Measurements from ENCODE around the gene TSLP.
A peak's percentile ranks its signal among the peaks of the same experiment; 100 is the strongest.

Gene TSLP

DNA sequence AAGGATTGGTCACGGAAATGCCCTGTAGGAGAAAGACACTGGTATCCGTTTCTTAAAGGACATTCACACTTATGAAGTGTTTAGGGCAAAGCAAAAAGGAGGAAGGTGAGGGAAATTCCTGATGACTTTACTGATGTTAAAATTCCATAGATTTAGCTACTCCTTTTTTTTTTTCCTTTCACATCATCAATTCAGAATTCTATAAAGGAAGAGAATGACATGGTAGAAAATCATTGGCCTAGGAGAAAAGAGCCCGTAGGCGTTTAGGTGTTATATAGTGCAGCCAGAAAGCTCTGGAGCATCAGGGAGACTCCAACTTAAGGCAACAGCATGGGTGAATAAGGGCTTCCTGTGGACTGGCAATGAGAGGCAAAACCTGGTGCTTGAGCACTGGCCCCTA, at the start of gene TSLP:
Gene TSLP (plus strand): TSS at position 301 of the 400 bp plus-strand sequence. CDS start 178 bp downstream, outside the sequence.
- no peak for DNase-seq

DNA sequence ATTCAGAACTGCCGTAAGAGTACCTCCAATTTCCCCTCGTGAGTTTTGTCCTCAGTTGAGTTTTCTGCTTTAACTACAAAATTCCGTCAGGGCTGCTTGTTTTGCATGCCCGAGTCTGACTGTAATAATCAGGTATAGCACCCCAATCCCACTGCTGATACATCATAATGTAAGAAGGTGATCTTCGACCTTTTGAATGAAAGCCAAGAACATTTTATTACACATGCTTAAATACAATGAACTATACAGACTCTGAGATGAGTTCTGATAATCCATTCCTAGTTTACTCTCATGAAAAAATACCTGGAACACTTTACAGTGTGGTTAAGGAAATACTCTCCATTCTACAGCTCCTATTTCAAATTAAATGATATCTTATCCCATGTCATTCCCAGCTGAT, 49.2 kb upstream of the TSLP start:
- DNase-seq = no peak

DNA sequence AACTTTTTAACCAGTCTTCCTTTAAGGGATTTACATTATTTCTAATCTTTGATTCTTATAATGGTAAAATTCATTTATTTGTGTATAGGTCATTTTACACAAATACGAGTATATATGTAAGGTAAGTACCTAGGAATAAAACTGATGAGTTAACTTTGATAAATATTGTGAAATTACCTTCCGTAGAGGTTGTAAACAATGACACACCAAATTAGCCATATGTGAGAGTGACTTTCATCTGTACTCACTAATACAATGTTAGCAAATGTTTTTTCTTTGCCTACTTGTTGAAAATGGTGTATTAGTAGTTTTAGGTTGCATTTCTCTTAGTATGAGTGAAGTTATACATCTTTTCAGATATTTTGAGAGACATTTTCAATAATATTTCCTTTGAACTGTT, 42.6 kb upstream of the TSLP start:
- no peak for DNase-seq

DNA sequence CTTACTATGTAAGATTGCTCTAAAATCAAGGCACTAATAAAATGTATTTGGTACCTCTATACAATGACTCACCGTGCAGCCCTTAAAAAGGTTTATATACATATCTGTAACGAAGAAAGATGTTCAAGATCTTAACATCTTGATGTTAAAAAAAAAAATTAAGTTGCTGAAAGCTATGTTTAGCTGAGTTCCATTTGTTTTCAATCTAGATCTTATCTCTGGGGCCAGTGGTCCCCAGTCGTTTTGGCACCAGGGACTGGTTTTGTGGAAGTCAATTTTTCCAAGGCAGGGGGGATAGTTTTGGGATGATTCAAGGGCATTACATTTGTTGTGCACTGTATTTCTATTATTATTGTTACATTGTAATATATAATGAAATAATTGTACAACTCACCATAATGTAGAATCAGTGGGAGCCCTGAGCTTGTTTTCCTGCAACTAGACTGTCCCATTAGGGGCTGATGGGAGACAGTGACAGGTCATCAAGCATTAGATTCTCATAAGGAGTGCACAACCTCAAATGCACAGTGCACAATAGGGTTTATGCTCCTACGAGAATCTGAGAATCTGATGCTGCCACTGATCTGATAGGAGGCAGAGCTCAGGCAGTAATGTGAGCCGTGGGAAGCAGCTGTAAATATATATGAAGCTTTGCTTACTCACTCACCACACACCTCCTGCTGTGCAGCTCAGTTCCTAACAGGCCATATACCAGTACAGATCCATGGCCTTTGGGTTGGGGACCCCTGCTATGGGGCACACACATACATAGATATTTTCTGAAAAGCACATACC, 27.6 kb upstream of the TSLP start:
- no peak for DNase-seq

DNA sequence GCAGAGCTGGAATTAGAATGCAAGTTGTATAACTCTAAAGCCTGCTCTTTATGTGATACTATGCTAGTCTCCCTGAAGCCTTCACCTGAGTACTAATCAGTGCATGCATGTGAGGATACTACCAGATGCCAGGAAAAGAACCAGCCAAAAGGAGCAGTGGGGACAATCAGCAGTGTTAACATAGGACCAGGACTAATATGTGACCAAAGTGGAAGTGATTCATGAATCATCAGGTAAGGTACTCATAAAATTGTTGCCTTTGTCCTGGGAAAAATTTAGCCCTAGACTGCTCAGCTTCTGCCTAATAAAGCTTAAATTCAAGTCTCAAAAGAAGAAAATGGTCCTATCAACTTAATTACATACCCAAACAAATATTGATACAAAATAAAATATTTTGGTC, 13.4 kb upstream of the TSLP start:
- no peak for DNase-seq

DNA sequence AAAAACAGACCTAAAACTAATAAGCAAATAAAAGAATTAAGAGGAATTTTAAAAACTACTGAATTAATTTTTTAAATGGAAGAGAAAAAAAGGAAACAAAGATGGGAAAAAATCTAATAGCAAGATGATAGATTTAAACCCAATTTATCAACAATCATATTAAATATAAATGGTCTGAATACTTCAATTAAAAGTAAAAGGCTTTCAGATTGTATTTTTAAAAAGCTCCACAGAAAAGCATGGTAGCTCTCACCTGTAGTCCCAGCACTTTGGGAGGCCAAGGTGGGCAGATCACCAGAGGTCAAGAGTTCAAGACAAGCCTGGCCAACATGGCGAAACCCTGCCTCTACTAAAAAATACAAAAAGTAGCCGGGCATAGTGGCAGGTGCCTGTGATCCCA, 11.3 kb upstream of the TSLP start:
- DNase-seq = no peak

- DNase-seq = no peak
Observed at GRCh38 chr5:111061618-111062017, 9.9 kb upstream of the TSLP start.

DNA sequence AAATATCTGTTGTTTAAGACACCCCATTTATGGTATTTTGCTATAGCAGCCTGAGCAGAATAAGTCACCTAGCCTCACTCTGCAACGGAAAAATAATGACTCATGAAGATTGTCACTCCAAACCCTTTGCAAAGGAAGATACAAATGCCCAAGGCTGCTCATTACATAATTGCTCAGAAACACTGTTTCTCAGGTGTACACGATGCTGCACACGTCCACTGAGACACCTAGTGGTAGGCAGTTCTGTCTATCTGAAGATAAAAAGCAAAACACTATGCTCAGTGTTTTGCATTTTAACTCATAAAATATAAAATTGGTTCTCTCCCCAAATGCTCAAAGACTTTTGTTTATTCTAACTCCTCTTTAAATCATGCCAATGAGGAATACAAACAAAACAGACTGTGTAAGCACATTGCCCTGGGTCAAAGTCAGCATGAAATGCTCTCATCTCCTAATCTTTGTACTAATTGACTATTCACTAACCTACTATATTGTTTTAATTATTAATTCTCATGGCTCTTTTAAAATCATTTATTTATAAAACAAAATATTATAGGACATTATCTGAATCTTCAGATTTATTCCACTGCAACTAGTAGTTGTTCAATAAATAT, 7.7 kb upstream of the TSLP start:
- DNase-seq = no peak

- no peak for DNase-seq
Observed at GRCh38 chr5:111066261-111066938, 5.1 kb upstream of the TSLP start.

- no peak for DNase-seq
Observed at GRCh38 chr5:111068213-111068612, 3.3 kb upstream of the TSLP start.

- DNase-seq = no peak
Observed at GRCh38 chr5:111069839-111070238, 1.7 kb upstream of the TSLP start.

DNA sequence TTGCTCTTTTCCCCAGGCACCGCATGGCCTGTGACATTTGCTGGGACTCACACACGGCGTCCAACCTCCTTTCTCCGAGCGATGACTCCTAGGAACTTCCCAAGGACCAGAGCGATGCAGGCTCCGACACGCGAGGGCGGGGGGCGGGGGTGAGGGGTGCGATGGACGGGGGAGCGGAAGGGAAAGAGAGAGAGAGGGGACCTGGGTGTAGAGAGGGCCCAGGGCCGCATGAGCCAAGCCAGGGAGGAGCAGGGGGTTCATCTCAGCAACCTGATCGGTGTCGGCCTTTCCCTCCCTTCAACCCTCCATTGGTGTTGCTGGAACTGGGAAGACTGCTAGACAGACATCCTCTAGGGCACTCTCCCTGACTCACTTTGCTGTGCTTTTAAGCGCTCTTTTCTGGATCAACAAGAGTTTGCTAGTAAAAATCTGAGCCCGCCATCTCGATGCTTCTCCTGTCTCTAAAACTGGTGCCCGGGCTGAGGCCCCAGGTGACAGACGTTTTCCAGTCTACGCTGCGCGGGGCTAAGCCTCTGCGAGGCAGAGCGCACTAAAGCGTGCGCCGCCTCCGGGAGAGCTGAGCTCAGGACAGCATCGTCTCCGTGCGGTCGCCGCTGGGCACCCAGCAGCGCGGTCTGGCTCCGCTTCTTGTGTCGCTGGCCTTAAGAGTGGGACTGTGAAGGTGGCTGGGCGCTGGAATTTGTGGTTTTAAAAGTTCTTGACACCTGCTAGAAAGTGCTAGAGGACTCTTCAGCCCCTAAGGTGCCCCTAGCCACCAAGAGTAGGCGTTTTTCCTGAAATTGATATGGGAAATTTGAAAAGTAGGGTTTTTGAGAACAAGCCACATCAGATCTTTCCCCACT, 1.0 kb upstream of the TSLP start:
- peak; percentile 27 to 39 for DNase-seq

GRCh38 chr5:111072949-111073682, 1.6 kb downstream of the TSLP start:
- peak; percentile 61 to 72 for DNase-seq

GRCh38 chr5:111074244-111074643, 2.7 kb downstream of the TSLP start:
- DNase-seq = no peak

DNA sequence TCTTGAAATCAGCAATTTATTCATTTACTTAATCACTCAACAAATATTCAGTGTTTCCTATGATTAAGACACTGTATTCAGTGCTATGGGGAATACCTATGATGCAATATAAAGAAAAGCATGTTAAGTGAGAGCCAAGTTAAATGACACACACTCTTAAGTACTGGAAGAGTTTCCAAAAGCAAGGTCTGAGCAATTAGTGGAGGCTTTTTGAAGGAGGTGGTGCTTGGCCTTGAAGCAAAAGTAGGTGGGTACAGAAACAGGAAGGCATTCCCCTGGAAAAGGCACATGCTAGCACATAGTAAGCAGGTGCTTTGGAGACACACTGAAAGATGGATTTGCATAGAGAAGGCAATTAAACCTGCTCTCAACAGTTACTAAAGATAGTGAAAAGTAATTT, 4.0 kb downstream of the TSLP start:
- DNase-seq = no peak

DNA sequence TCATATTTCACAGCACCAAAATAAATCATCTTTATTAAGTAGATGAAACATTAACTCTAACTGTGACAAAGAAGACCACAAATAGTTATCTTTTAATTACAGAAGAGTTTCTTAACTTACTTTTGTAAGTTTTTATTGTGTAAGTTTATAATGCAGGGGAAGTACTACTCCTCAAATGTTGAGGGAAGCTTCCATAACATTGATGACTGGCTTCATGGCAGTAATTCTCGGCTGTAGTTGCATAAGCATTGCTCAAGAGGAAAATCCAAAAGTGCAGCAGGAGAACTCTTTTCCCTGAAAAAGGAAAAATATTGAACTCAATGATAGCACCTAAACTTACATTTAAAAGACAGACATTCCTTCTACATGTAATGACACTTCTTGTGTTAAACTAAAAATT, 4.6 kb downstream of the TSLP start:
- DNase-seq = no peak

DNA sequence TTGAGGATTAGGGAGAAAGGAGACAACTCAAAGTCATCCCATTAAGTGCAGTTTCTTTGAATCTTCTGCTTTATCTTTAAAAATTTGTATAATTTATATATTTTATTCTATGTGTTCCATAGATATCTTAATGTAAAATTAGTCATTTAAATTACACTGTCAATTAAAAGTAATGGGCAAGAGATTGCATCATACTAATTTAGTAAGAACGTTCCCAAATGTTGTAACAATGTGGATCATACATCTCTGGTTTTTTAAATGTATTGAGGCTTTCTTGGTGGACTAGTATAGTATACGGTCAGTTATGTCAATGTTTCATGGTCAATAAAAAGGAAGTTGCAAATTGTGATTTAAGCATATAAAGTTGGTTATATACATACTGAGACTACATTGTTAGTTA, 6.2 kb downstream of the TSLP start:
- DNase-seq = no peak

- no peak for DNase-seq
Observed at GRCh38 chr5:111079846-111080245, 8.3 kb downstream of the TSLP start.

GRCh38 chr5:111083323-111083722, 11.8 kb downstream of the TSLP start:
- no peak for DNase-seq

DNA sequence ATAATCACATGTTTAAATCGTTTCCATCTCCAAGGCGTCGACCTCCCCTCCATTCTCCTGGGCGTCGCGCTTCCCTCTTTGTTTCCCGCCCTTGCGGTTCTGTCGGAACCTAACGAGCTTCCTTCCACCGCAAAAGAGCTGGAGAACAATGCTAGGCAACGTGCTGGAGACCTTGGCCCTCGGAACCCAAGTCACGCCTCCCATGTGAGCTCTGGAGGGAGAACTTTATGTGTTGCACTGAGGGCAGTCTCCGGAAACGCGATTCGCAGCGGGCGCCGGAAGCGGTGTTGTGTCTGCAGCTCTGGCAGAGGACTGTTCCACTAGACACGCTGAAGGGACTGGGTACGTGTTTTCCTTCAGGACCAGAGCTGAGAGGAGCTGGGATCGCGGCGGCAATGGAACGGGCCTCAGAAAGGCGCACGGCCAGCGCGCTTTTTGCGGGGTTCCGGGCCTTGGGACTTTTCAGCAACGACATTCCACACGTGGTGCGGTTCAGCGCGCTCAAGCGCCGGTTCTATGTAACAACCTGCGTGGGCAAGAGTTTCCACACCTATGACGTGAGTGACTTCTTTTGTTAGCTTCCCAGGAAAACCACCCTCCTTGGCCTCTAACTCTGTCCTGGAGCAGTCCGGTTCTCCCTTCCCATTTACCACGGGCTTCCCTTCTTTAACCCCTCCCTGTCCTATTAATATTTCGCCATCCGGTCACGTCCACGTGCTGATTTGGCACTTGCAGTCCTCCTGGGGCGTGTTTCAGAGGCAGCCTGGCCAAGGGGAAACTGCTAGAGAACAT, 20.7 kb downstream of the TSLP start, which contains the start of gene WDR36:
Gene WDR36 (plus strand): TSS at position 287 of the 792 bp plus-strand sequence. CDS start 109 bp downstream, at position 396.
- peak; percentile 85 to 87 for DNase-seq

GRCh38 chr5:111095982-111096381, 24.5 kb downstream of the TSLP start:
- no peak for DNase-seq

Data from stimulated activated CD4-positive, alpha-beta T cell treated with anti-CD3 and anti-CD28 coated beads, Interleukin-4, amount 100 ng/mL, for 4 hours (primary cell).